Measurements from ENCODE around the gene PSG1. TPM values are rescaled to one million over a fixed set of nuclear protein-coding genes. Genes with fewer than 3 reads are reported as not detected.
"Not testable (repeated sequence)": the region's sequence is repeated elsewhere in the genome, so short reads cannot be mapped to it uniquely, and the experiment has no call there.

PSG1 gene
- 0.43 and 1.5 TPM in 2 replicates for total RNA-seq (2014; rRNA removed; shearing (Covaris generic))

GRCh38 chr19:42879613-42880012 lies at the start of gene PSG1:
Gene PSG1, minus strand, starts transcription at chr19:42879713. Its CDS starts 132 bp downstream, at chr19:42879581.
- no peak for DNase-seq (ENCODE audit: low spot score)

DNA sequence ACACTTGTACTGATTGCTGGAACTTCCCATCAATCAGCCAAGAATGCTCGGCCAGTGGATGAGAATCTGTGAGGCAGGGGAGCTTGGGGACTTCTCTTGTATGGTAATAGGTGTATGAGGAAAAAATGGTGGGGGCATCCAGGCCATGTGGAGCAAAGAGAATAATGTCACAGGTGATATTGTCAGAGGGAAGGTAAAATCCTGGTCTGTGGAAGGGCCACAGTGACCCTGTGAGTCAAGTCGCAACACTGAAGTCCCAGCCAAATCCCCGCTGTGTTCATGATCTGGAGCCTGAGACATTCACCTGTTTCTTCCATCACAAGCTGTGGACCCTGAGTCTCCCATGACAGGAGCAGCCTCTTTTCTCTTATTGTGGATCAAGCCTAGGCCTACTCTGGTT lies 49.4 kb upstream of the PSG1 start:
- DNase-seq (ENCODE audit: low spot score), result no peak

- DNase-seq (ENCODE audit: low spot score), result no peak
Measured at GRCh38 chr19:42926781-42927180, 47.3 kb upstream of the PSG1 start.

DNA sequence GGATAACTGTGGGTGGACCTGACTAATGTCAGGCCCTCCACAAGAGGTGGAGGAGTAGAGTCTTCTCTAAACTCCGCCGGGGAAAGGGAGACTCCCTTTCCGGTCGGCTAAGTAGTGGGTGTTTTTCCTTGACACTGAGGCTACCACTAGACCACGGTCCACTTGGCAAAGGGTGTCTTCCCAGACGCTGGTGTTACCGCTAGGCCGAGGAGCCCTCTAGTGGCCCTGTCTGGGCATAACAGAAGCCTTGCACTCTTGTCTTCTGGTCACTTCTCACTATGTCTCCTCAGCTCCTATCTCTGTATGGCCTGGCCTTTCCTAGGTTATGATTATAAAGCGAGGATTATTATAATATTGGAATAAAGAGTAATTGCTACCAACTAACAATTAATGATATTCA lies 43.6 kb upstream of the PSG1 start:
- DNase-seq (ENCODE audit: low spot score), result peak; percentile 75

GRCh38 chr19:42920971-42921370 lies 41.5 kb upstream of the PSG1 start:
- DNase-seq (ENCODE audit: low spot score), result not testable (repeated sequence)

- DNase-seq (ENCODE audit: low spot score), result no peak
Measured at GRCh38 chr19:42919757-42920079, 40.2 kb upstream of the PSG1 start.

DNA sequence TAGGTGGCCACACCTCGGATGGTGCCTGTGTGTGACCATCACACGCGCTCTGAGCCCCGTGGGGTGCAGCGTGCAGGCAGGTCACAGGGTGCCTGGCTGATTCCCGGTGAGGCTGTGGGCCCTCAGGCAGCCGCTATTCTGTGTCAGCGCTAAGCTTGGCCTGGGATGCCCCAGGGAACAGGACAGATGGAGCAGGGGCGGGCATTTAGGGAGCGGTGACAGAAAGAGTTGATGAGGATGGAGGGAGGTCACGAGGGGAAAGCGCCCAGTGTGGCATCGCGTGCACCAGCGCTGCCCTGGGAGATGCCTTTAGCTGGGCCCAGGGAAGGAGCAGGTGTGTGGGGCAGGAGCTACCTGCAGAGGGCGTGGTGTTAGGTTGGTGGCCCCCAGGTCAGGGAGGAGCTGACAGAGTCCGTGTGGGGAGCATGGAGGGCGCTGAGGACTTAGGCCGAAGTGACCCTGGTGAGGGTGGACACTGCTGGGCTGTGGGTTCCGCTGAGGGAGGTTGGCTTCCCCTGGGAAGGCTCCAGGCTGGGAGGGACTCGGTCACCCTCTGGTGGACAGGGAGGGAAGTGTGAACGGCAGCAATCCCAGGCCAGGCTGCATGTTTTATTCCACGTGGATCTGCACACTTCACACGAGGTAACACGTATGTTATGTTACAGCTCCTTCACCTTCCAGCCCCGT lies 39.7 kb upstream of the PSG1 start:
- DNase-seq (ENCODE audit: low spot score), result not testable (repeated sequence)

DNA sequence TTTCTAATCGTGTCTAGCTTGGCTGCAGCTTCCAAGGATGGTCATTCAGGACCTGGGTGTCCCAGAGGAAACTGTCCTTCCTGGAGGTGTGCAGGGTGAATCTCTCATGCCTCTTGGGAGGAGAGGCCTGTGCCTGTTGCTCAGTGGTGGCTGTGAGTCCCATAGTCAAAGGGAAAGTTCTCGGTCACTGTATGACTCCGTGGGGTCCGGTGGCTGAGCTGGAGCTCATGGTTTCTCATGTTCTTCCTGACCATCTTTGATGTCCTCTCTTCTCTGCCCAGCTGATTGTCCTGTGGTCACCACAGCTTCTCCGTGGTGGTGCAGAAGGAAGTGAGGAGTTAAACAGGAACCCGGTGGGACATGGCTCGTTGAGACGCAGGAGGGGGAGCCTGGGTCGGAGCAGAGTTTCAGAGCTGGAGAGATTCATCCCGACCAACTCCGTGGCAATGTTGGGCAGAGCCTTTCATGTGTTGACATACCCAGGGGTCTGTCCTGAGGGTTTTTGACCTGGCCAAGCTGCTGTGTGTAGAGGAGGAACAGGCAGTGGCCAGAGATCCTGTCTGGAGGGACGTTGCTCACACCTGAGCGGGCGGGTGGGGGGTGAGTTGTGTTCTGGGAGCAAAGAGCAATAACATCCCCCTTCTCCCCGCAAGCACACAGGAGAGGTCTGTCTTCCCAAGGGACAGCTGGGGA lies 39.0 kb upstream of the PSG1 start:
- not testable (repeated sequence) for DNase-seq (ENCODE audit: low spot score)

- not testable (repeated sequence) for DNase-seq (ENCODE audit: low spot score)
Measured at GRCh38 chr19:42917634-42918033, 38.1 kb upstream of the PSG1 start, which contains the start of gene PSG6. Gene PSG6, minus strand, starts transcription at chr19:42917894. Its CDS starts 102 bp downstream, at chr19:42917792.

DNA sequence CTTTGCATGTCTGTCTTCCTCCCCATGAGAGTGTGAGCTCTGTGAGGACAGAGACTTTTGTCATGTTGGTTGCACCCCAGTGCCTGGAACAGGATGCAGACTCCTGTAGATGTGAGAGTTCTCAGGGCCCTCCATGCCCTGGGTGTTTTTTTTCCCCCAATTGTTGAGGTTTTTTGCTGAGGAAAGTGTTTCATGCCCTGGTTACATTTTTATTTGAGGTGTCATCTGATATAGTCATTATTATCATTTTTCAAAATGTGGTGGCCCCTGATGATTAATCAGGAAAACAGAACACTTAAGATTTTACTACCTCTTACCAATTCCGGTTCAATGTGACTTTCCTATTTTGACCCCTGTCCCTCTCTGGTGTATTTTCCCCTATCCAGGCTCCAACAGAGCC lies 37.4 kb upstream of the PSG1 start:
- DNase-seq (ENCODE audit: low spot score), result not testable (repeated sequence)

GRCh38 chr19:42913516-42913915 lies 34.0 kb upstream of the PSG1 start:
- not testable (repeated sequence) for DNase-seq (ENCODE audit: low spot score)

- DNase-seq (ENCODE audit: low spot score), result not testable (repeated sequence)
Measured at GRCh38 chr19:42912941-42913340, 33.4 kb upstream of the PSG1 start.

DNA sequence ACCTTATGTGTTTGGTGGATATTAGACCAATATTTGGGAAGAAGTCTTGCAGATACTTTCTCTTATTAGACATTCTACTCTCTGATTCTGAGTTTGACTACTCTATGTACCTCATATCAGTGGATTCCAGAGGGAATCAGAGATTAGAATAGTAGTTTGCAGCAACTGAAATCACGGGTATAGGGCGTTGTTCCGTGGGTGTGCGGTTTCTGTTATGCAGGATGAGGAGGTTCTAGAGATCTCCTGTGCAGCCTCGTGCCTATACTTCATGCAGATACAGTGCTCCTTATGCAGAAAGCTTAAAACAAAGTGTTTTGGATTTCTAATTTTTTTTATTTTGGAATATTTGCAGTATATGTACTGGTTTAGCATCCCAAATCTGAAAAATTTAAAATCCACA lies 32.2 kb upstream of the PSG1 start:
- not testable (repeated sequence) for DNase-seq (ENCODE audit: low spot score)

GRCh38 chr19:42906162-42906561 lies 26.6 kb upstream of the PSG1 start:
- DNase-seq (ENCODE audit: low spot score), result not testable (repeated sequence)

DNA sequence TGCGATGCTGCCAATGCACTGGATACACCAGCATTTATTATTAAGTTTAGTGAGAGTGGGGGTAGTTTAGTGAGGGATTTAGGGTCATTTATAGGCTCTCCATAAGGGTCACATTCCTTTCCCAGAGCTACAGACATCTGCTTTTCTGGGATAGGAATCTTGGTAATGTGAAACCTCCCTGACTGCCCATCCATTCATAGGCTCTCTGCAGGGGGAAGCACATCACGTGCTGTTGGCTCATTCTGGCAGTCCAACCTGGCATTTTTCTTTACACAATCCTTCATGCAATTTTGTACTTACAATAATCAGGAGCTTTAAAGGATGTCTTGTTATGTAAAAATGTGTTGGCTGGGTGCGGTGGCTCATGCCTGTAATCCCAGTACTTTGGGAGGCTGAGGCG lies 21.0 kb upstream of the PSG1 start:
- peak; percentile 35 for DNase-seq (ENCODE audit: low spot score)

- not testable (repeated sequence) for DNase-seq (ENCODE audit: low spot score)
Measured at GRCh38 chr19:42899674-42900073, 20.2 kb upstream of the PSG1 start.

DNA sequence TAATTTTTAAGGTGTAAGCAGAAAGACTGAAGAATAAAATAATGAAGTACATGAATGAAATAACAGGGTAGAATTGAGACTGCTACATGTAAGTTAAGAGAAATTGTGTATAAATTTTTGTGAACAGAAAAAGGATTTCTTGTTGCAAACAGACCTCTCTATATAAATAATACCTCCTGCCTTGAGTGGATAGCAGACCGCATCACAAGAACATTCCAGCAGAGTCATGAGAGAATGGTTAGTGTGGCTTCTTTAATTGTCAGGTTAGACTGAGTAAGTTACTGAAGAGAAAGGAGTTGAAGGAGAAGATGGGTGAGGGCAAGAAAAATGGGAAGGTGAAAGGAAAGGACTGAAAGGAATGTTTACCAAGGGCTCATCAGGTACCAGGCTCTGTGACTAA lies 19.6 kb upstream of the PSG1 start:
- not testable (repeated sequence) for DNase-seq (ENCODE audit: low spot score)

DNA sequence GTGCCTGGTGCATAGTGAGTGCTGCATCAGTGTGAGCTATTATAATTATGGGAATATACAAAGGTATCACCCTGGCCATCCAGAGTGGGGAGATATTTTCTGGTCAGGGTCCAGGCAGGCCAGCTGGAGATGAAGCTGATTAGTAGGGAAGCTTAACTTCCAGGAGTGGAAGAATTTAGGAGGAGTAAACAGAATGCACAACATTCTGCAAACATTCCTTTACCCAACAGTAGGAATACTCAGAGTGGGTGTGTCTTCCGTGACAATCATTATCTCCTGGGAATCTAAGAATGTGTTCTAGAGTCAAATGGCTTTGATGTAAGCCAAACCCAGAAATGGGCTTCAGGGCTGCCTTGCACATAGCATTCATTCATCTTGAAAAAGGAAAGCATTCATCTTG lies 19.1 kb upstream of the PSG1 start:
- DNase-seq (ENCODE audit: low spot score), result peak; percentile 48

- DNase-seq (ENCODE audit: low spot score), result not testable (repeated sequence)
Measured at GRCh38 chr19:42897729-42898128, 18.2 kb upstream of the PSG1 start.

DNA sequence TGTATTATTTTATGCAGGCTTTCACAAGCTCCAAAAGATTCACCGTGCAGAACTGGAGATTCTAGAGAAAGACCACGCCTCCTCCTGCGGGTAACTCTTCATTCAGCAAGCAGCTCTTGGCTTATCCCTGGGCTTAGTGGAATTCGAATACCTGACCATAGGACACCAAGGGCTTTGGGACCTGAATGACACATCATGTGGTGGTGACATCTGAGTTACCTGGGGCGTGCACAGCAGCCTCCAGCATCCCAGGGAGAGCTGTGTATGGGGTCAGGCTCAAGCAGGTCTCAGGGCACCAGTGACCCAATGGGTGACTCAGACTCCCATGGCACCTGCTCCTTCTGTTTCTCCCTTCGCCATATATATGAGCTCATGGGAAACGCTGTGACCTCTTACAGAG lies 10.9 kb upstream of the PSG1 start:
- DNase-seq (ENCODE audit: low spot score), result not testable (repeated sequence)

GRCh38 chr19:42887876-42888445 lies 8.4 kb upstream of the PSG1 start:
- not testable (repeated sequence) for DNase-seq (ENCODE audit: low spot score)

GRCh38 chr19:42882730-42883129 lies 3.2 kb upstream of the PSG1 start:
- not testable (repeated sequence) for DNase-seq (ENCODE audit: low spot score)

DNA sequence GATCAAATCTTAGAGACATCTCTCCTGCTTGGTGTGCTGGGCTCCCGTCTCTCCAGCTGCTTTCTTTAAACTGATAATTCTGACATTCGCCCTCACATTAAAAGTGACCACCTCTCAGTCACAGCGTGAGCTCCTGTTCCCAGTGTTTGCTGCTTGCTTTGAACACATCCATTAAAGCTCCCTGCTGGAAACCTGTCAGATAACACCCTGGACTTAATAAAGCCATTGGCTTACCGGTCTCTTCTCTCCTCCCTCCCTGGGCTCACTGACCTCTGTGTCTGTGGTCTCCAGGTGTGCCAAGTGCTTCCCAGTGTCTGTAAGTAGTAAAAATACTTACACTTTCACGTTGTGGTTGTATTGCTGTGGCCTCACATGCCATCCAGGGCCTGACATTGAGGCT lies 2.5 kb upstream of the PSG1 start:
- DNase-seq (ENCODE audit: low spot score), result not testable (repeated sequence)

Data from A172 (cell line).